Astrocyte (in vitro differentiated cells and primary cell): ENCODE measurements around the gene ERI2. TPM values are rescaled to one million over a fixed set of nuclear protein-coding genes. Genes with fewer than 3 reads are reported as not detected.

Experiments used
- DNase-seq: peaks from one replicate; pipeline ENCODE4 v3.0.0-alpha.2; 2010; ENCODE audit warnings: low read depth
- FAIRE-seq: peaks from 2 replicates; lab custom pipeline; 2011; peaks lifted over from hg19 to GRCh38; lab: Jason Lieb, UNC
- H2AFZ ChIP-seq: 2 replicates; pipeline ENCODE4 v1.6.0; 2012; ENCODE audit warnings: low read depth, low read length, inconsistent platforms
- H3K27ac ChIP-seq: 2 replicates; pipeline ENCODE4 v1.5.1; 2011; ENCODE audit warnings: low read depth, low read length, inconsistent platforms
- H3K27me3 ChIP-seq: 2 replicates; pipeline ENCODE4 v1.6.0; 2011; ENCODE audit warnings: low read length, inconsistent platforms; ENCODE audit not compliant: insufficient read depth
- H3K36me3 ChIP-seq: 2 replicates; pipeline ENCODE4 v1.5.1; 2011; ENCODE audit warnings: low read length, inconsistent platforms; ENCODE audit not compliant: insufficient read depth
- H3K4me1 ChIP-seq: 2 replicates; pipeline ENCODE4 v1.5.1; 2011; ENCODE audit warnings: low read length, inconsistent platforms; ENCODE audit not compliant: insufficient read depth
- H3K4me2 ChIP-seq: 2 replicates; pipeline ENCODE4 v1.6.0; 2012; ENCODE audit warnings: low read length, inconsistent platforms
- H3K4me3 ChIP-seq: 2 replicates; pipeline ENCODE4 v1.5.1; 2011; ENCODE audit warnings: low read depth, mild to moderate bottlenecking, low read length, inconsistent platforms; ENCODE audit not compliant: insufficient read depth
- H3K79me2 ChIP-seq: 2 replicates; pipeline ENCODE4 v1.6.0; 2012; ENCODE audit warnings: mild to moderate bottlenecking, low read length, inconsistent platforms; ENCODE audit not compliant: insufficient read depth
- H3K9ac ChIP-seq: 2 replicates; pipeline ENCODE4 v1.6.0; 2012; ENCODE audit warnings: mild to moderate bottlenecking, low read length, inconsistent platforms
- H3K9me3 ChIP-seq: 2 replicates; pipeline ENCODE4 v1.5.1; 2012; ENCODE audit warnings: low read depth, mild to moderate bottlenecking, low read length, inconsistent platforms; ENCODE audit not compliant: insufficient read depth
- H4K20me1 ChIP-seq: 2 replicates; pipeline ENCODE4 v1.6.0; 2012; ENCODE audit warnings: low read length, inconsistent platforms; ENCODE audit not compliant: insufficient read depth
- H3K27ac Mint-ChIP-seq: one replicate; pipeline ENCODE4 v1.8.0; 2021; ENCODE audit warnings: mild to moderate bottlenecking, mixed read lengths; ENCODE audit not compliant: unreplicated experiment
- H3K27me3 Mint-ChIP-seq: one replicate; pipeline ENCODE4 v1.8.0; 2021; ENCODE audit warnings: low read depth, mixed read lengths; ENCODE audit not compliant: unreplicated experiment
- H3K36me3 Mint-ChIP-seq: one replicate; pipeline ENCODE4 v1.8.0; 2021; ENCODE audit warnings: low read depth, mixed read lengths; ENCODE audit not compliant: unreplicated experiment
- H3K4me1 Mint-ChIP-seq: one replicate; pipeline ENCODE4 v1.8.0; 2021; ENCODE audit warnings: low read depth, mixed read lengths; ENCODE audit not compliant: unreplicated experiment
- H3K4me3 Mint-ChIP-seq: one replicate; pipeline ENCODE4 v1.8.0; 2021; ENCODE audit warnings: mild to moderate bottlenecking, moderate library complexity, mixed read lengths; ENCODE audit not compliant: unreplicated experiment
- H3K9me3 Mint-ChIP-seq: one replicate; pipeline ENCODE4 v1.8.0; 2021; ENCODE audit warnings: mild to moderate bottlenecking, mixed read lengths; ENCODE audit not compliant: unreplicated experiment
- CTCF ChIP-seq: IDR thresholded peaks from 2 replicates; pipeline ENCODE4 v1.5.1; 2011; ENCODE audit warnings: low read depth, mild to moderate bottlenecking, inconsistent platforms, low read length, moderate library complexity; ENCODE audit not compliant: insufficient read depth
- EZH2 ChIP-seq: IDR thresholded peaks from 2 replicates; pipeline ENCODE4 v1.6.1; 2012; ENCODE audit warnings: mild to moderate bottlenecking, low read length, inconsistent platforms; ENCODE audit not compliant: insufficient read depth
- total RNA-seq: library from RNA; stranded (reverse); gene quantifications from 2 replicates; pipeline ENCODE4 v1.2.1, GENCODE V29; 2021

Gene ERI2
- total RNA-seq, 1 donor from 2014 or later: 12.9 TPM

GRCh38 chr16:20768818-20769217 is 37.5 kb downstream of the ERI2 start:
- no peaks in the 10 kb centered on the region for H3K4me1 Mint-ChIP-seq
- H3K4me2 ChIP-seq: no peak overlapping the region
- no peaks in the 10 kb centered on the region for H3K36me3 ChIP-seq
- no peaks in the 10 kb centered on the region for H3K9me3 ChIP-seq
- TF ChIP-seq EZH2: no peak
- no peak for TF ChIP-seq CTCF
- no peak for DNase-seq
- no peaks in the 10 kb centered on the region for H3K9me3 Mint-ChIP-seq
- H3K79me2 ChIP-seq: no peaks in the 10 kb centered on the region
- H3K27me3 ChIP-seq: peaks cover 2% of the 10 kb centered on the region
- H3K9ac ChIP-seq: no peak overlapping the region
- no peaks in the 10 kb centered on the region for H3K36me3 Mint-ChIP-seq
- no peaks in the 10 kb centered on the region for H3K27me3 Mint-ChIP-seq
- H3K4me3 ChIP-seq: no peak overlapping the region
- peaks cover 3% of the 10 kb centered on the region for H3K4me1 ChIP-seq
- H3K4me3 Mint-ChIP-seq: no peak overlapping the region
- H4K20me1 ChIP-seq: no peaks in the 10 kb centered on the region
- no peak for FAIRE-seq
- no peak overlapping the region for H2AFZ ChIP-seq
- no peak overlapping the region for H3K27ac Mint-ChIP-seq
- H3K27ac ChIP-seq: no peak overlapping the region

GRCh38 chr16:20768121-20768520 is 38.2 kb downstream of the ERI2 start:
- no peak overlapping the region for H3K9ac ChIP-seq
- Mint-ChIP-seq H3K27ac (no peak overlapping the region), H3K9me3 (no peaks in the 10 kb centered on the region), H3K4me1 (no peaks in the 10 kb centered on the region), H3K36me3 (no peaks in the 10 kb centered on the region), H3K27me3 (no peaks in the 10 kb centered on the region), H3K4me3 (no peak overlapping the region)
- H4K20me1 ChIP-seq: no peaks in the 10 kb centered on the region
- H3K79me2 ChIP-seq: no peaks in the 10 kb centered on the region
- FAIRE-seq (no peak), DNase-seq (no peak)
- H3K4me1 ChIP-seq: peaks cover 3% of the 10 kb centered on the region
- no peak for TF ChIP-seq EZH2
- TF ChIP-seq CTCF: no peak
- peaks cover 2% of the 10 kb centered on the region for H3K27me3 ChIP-seq
- H3K9me3 ChIP-seq: no peaks in the 10 kb centered on the region
- H3K4me3 ChIP-seq: no peak overlapping the region
- no peak overlapping the region for H2AFZ ChIP-seq
- no peaks in the 10 kb centered on the region for H3K36me3 ChIP-seq
- H3K4me2 ChIP-seq: no peak overlapping the region
- H3K27ac ChIP-seq: no peak overlapping the region

GRCh38 chr16:20767577-20767976 is 38.7 kb downstream of the ERI2 start:
- Histone ChIP-seq H4K20me1 (no peaks in the 10 kb centered on the region), H3K4me1 (peaks cover 3% of the 10 kb centered on the region), H3K9ac (no peak overlapping the region), H3K27ac (no peak overlapping the region), H3K9me3 (no peaks in the 10 kb centered on the region), H3K36me3 (no peaks in the 10 kb centered on the region), H3K27me3 (peaks cover 2% of the 10 kb centered on the region), H2AFZ (no peak overlapping the region), H3K4me3 (no peak overlapping the region), H3K4me2 (no peak overlapping the region), H3K79me2 (no peaks in the 10 kb centered on the region)
- no peaks in the 10 kb centered on the region for H3K4me1 Mint-ChIP-seq
- H3K27ac Mint-ChIP-seq: no peak overlapping the region
- H3K36me3 Mint-ChIP-seq: no peaks in the 10 kb centered on the region
- no peak overlapping the region for H3K4me3 Mint-ChIP-seq
- TF ChIP-seq EZH2: no peak
- no peak for TF ChIP-seq CTCF
- H3K9me3 Mint-ChIP-seq: no peaks in the 10 kb centered on the region
- no peaks in the 10 kb centered on the region for H3K27me3 Mint-ChIP-seq
- DNase-seq (no peak), FAIRE-seq (no peak)
